ENCODE data around the gene HADHA. TPM values are rescaled to one million over a fixed set of nuclear protein-coding genes. Genes with fewer than 3 reads are reported as not detected.
A peak's percentile ranks its signal among the peaks of the same experiment; 100 is the strongest.

The HADHA gene
- total and polyA plus RNA-seq, 7 experiments from 2014 or later, result 83.8 to 150 (median 103) TPM

GRCh38 chr2:26182441-26182840 is 62.0 kb downstream of the HADHA start:
- no peak overlapping the region for H3K4me3 ChIP-seq (ENCODE audit: low read length)
- no peak for ATAC-seq
- no peaks in the 10 kb centered on the region for H3K9me3 Mint-ChIP-seq
- DNase-seq, result no peak
- intact Hi-C loops (cut with micrococcal nuclease), result loop anchor here in 1 of 2 donors (10.0 kb wide), 1 partner anchor 582 kb away; the partner anchor contains the start of gene SLC35F6
- H3K27me3 ChIP-seq (ENCODE audit: control insufficient read depth in 2 of 2, insufficient read depth in 2 of 2, low read length in 2 of 2), result no peaks in the 10 kb centered on the region
- H3K27me3 Mint-ChIP-seq, result peaks cover 11 to 36% (median 20%) of the 10 kb centered on the region in 5 donors
- ChIA-PET POLR2A (no interaction called here), CTCF (no interaction called here)
- H3K27ac Mint-ChIP-seq, result no peak overlapping the region
- peaks cover 0 to 3% (median 0%) of the 10 kb centered on the region in 5 donors for H3K36me3 Mint-ChIP-seq
- no peak overlapping the region for H3K27ac ChIP-seq (ENCODE audit: low read depth, low read length)
- no peaks in the 10 kb centered on the region for H3K9me3 ChIP-seq (ENCODE audit: control insufficient read depth in 2 of 3, low read length in 3 of 3)
- peak overlapping the region in 2 of 10 donors; percentile 29 to 85 for H3K4me3 Mint-ChIP-seq
- peaks cover 12 to 35% (median 26%) of the 10 kb centered on the region in 7 donors for H3K4me1 Mint-ChIP-seq
- H3K36me3 ChIP-seq (ENCODE audit: control insufficient read depth in 2 of 3, insufficient read depth in 3 of 3, low read length in 3 of 3), result no peaks in the 10 kb centered on the region
- H3K4me1 ChIP-seq (ENCODE audit: control insufficient read depth in 2 of 2, insufficient read depth in 2 of 2, low read length in 2 of 2), result peaks cover 5 to 14% of the 10 kb centered on the region in 2 donors

- H3K9me3 ChIP-seq (ENCODE audit: control insufficient read depth in 2 of 3, low read length in 3 of 3), result no peaks in the 10 kb centered on the region
Observed at GRCh38 chr2:26179446-26179913, 65.0 kb downstream of the HADHA start.

DNA sequence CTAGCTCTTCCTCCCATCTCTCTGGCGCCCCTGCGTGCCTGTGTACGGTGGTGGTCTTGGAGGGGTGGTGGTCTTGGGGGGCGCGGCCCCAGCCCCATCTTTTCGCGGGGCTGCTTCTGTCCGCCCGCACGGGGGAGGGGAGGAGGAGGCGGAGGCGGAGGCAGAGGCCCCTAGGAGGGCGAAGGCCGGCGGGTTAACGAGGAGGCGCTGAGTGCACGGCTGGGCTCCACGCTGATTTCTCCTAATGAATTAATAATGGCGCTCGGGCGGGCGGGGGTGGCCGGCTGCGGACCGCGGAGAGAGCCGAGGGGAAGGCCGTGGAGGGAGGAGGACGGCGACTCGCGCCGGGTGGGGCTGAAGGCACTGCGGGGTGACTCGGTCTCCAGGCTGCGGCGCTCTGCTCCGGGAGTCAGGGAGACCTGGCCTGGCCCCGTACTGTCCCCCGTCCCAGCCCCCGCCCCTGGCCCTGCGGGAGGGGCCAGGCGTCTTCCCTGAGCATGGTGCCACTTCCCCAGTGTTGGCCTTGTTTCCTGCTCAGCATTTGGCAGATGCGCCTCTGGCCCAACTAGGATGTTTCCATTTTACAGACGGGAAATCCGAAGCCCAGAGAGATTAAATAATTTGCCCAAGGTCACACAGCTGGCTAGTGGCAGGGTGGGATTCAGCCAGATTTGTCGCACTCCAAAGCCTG is 65.5 kb downstream of the HADHA start:
- POLR2A ChIA-PET, result interaction anchor here (0.6 kb wide), 1 partner anchor 361 kb away, joined by 4 read pairs; no protein-coding TSS in a partner anchor
- no peak for DNase-seq
- peaks cover 0 to 5% of the 10 kb centered on the region in 2 donors for H3K27me3 ChIP-seq (ENCODE audit: control insufficient read depth in 2 of 2, insufficient read depth in 2 of 2, low read length in 2 of 2)
- ATAC-seq, result peak; percentile 64
- peak overlapping the region; percentile 13 to 76 (median 62) for H3K4me3 Mint-ChIP-seq
- H3K9me3 ChIP-seq (ENCODE audit: control insufficient read depth in 2 of 3, low read length in 3 of 3), result no peaks in the 10 kb centered on the region
- peaks cover 12 to 27% (median 18%) of the 10 kb centered on the region in 7 donors for H3K4me1 Mint-ChIP-seq
- CTCF ChIA-PET, result no interaction called here
- intact Hi-C loops (cut with micrococcal nuclease), result no loop called here
- H3K36me3 Mint-ChIP-seq, result peaks cover 0 to 4% (median 0%) of the 10 kb centered on the region in 5 donors
- no peaks in the 10 kb centered on the region for H3K36me3 ChIP-seq (ENCODE audit: control insufficient read depth in 2 of 3, insufficient read depth in 3 of 3, low read length in 3 of 3)
- peak overlapping the region in 1 of 9 donors; percentile 67 for H3K27ac Mint-ChIP-seq
- H3K27me3 Mint-ChIP-seq, result peaks cover 27 to 61% (median 41%) of the 10 kb centered on the region in 5 donors
- no peaks in the 10 kb centered on the region for H3K9me3 Mint-ChIP-seq
- H3K27ac ChIP-seq (ENCODE audit: low read depth, low read length), result peak overlapping the region; percentile 1
- H3K4me1 ChIP-seq (ENCODE audit: control insufficient read depth in 2 of 2, insufficient read depth in 2 of 2, low read length in 2 of 2), result peaks cover 0 to 6% of the 10 kb centered on the region in 2 donors
- peak overlapping the region; percentile 46 for H3K4me3 ChIP-seq (ENCODE audit: low read length)

More at GRCh38 chr2:26179446-26179913, 65.0 kb downstream of the HADHA start:
- ATAC-seq (no peak), DNase-seq (no peak)
- H3K36me3 ChIP-seq (ENCODE audit: control insufficient read depth in 2 of 3, insufficient read depth in 3 of 3, low read length in 3 of 3), result no peaks in the 10 kb centered on the region
- Mint-ChIP-seq H3K36me3 (peaks cover 0 to 3% (median 0%) of the 10 kb centered on the region in 5 donors), H3K4me3 (peak overlapping the region; percentile 13 to 76 (median 62)), H3K27me3 (peaks cover 22 to 57% (median 37%) of the 10 kb centered on the region in 5 donors), H3K27ac (peak overlapping the region in 1 of 9 donors; percentile 67), H3K4me1 (peaks cover 9 to 25% (median 16%) of the 10 kb centered on the region in 7 donors), H3K9me3 (no peaks in the 10 kb centered on the region)
- no peak overlapping the region for H3K27ac ChIP-seq (ENCODE audit: low read depth, low read length)
- H3K4me1 ChIP-seq (ENCODE audit: control insufficient read depth in 2 of 2, insufficient read depth in 2 of 2, low read length in 2 of 2), result peaks cover 0 to 6% of the 10 kb centered on the region in 2 donors
- ChIA-PET CTCF (no interaction called here), POLR2A (interaction anchor here (0.6 kb wide), 1 partner anchor 361 kb away, joined by 4 read pairs; no protein-coding TSS in a partner anchor)
- intact Hi-C loops (cut with micrococcal nuclease), result no loop called here
- H3K4me3 ChIP-seq (ENCODE audit: low read length), result peak overlapping the region; percentile 46
- peaks cover 0 to 2% of the 10 kb centered on the region in 2 donors for H3K27me3 ChIP-seq (ENCODE audit: control insufficient read depth in 2 of 2, insufficient read depth in 2 of 2, low read length in 2 of 2)

- peak overlapping the region in 4 of 10 donors; percentile 9 to 76 (median 68) for H3K4me3 Mint-ChIP-seq
- intact Hi-C loops (cut with micrococcal nuclease), result no loop called here
- ATAC-seq, result no peak
- no peak for DNase-seq
- Histone ChIP-seq H3K9me3 (ENCODE audit: control insufficient read depth in 2 of 3, low read length in 3 of 3) (no peaks in the 10 kb centered on the region), H3K4me3 (ENCODE audit: low read length) (no peak overlapping the region), H3K27me3 (ENCODE audit: control insufficient read depth in 2 of 2, insufficient read depth in 2 of 2, low read length in 2 of 2) (peaks cover 0 to 5% of the 10 kb centered on the region in 2 donors), H3K36me3 (ENCODE audit: control insufficient read depth in 2 of 3, insufficient read depth in 3 of 3, low read length in 3 of 3) (no peaks in the 10 kb centered on the region), H3K27ac (ENCODE audit: low read depth, low read length) (no peak overlapping the region), H3K4me1 (ENCODE audit: control insufficient read depth in 2 of 2, insufficient read depth in 2 of 2, low read length in 2 of 2) (peaks cover 0 to 6% of the 10 kb centered on the region in 2 donors)
- H3K36me3 Mint-ChIP-seq, result peaks cover 0 to 4% (median 0%) of the 10 kb centered on the region in 5 donors
- ChIA-PET POLR2A (no interaction called here), CTCF (no interaction called here)
- peaks cover 12 to 23% (median 15%) of the 10 kb centered on the region in 7 donors for H3K4me1 Mint-ChIP-seq
- H3K27ac Mint-ChIP-seq, result no peak overlapping the region
- no peaks in the 10 kb centered on the region for H3K9me3 Mint-ChIP-seq
- peaks cover 27 to 60% (median 41%) of the 10 kb centered on the region in 5 donors for H3K27me3 Mint-ChIP-seq
Observed at GRCh38 chr2:26178246-26178645, 66.2 kb downstream of the HADHA start.

DNA sequence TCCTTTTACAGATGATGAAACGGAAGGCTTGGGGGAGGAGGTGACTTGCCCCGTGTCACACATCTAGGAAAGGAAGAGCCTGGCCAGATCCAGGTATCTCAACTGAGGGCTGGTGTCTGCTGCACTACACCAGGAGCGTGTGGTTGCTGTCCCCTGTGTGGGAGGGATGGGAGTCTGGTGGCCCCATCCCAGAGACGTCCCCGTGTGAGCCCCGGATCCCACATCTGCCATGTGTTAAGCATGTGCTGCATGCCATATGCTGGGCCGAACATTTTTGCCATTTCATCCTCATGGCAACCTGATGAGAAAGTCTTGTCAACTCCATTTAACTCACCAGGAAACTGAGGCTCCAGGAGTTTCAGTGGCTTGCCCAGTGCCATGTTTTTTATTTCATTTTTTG is 67.3 kb downstream of the HADHA start:
- Histone ChIP-seq H3K4me1 (ENCODE audit: control insufficient read depth in 2 of 2, insufficient read depth in 2 of 2, low read length in 2 of 2) (peaks cover 0 to 6% of the 10 kb centered on the region in 2 donors), H3K4me3 (ENCODE audit: low read length) (no peak overlapping the region), H3K36me3 (ENCODE audit: control insufficient read depth in 2 of 3, insufficient read depth in 3 of 3, low read length in 3 of 3) (no peaks in the 10 kb centered on the region), H3K27ac (ENCODE audit: low read depth, low read length) (no peak overlapping the region), H3K9me3 (ENCODE audit: control insufficient read depth in 2 of 3, low read length in 3 of 3) (no peaks in the 10 kb centered on the region), H3K27me3 (ENCODE audit: control insufficient read depth in 2 of 2, insufficient read depth in 2 of 2, low read length in 2 of 2) (peaks cover 0 to 7% of the 10 kb centered on the region in 2 donors)
- intact Hi-C loops (cut with micrococcal nuclease), result no loop called here
- Mint-ChIP-seq H3K27ac (peak overlapping the region in 1 of 9 donors; percentile 10), H3K36me3 (peaks cover 0 to 4% (median 2%) of the 10 kb centered on the region in 5 donors), H3K4me3 (peak overlapping the region in 2 of 10 donors; percentile 9 to 76), H3K4me1 (peaks cover 12 to 26% (median 17%) of the 10 kb centered on the region in 7 donors), H3K27me3 (peaks cover 29 to 63% (median 43%) of the 10 kb centered on the region in 5 donors), H3K9me3 (peaks cover 0 to 2% (median 0%) of the 10 kb centered on the region in 11 donors)
- no peak for ATAC-seq
- POLR2A ChIA-PET, result no interaction called here
- DNase-seq, result no peak
- CTCF ChIA-PET, result no interaction called here

GRCh38 chr2:26176279-26176615 is 68.2 kb downstream of the HADHA start:
- Histone ChIP-seq H3K9me3 (ENCODE audit: control insufficient read depth in 2 of 3, low read length in 3 of 3) (no peaks in the 10 kb centered on the region), H3K4me3 (ENCODE audit: low read length) (no peak overlapping the region), H3K27ac (ENCODE audit: low read depth, low read length) (no peak overlapping the region), H3K27me3 (ENCODE audit: control insufficient read depth in 2 of 2, insufficient read depth in 2 of 2, low read length in 2 of 2) (peaks cover 0 to 9% of the 10 kb centered on the region in 2 donors), H3K36me3 (ENCODE audit: control insufficient read depth in 2 of 3, insufficient read depth in 3 of 3, low read length in 3 of 3) (no peaks in the 10 kb centered on the region), H3K4me1 (ENCODE audit: control insufficient read depth in 2 of 2, insufficient read depth in 2 of 2, low read length in 2 of 2) (peaks cover 0 to 6% of the 10 kb centered on the region in 2 donors)
- H3K4me3 Mint-ChIP-seq, result no peak overlapping the region
- H3K4me1 Mint-ChIP-seq, result peaks cover 18 to 33% (median 24%) of the 10 kb centered on the region in 7 donors
- DNase-seq, result no peak
- no peak overlapping the region for H3K27ac Mint-ChIP-seq
- H3K27me3 Mint-ChIP-seq, result peaks cover 36 to 67% (median 51%) of the 10 kb centered on the region in 5 donors
- intact Hi-C loops (cut with micrococcal nuclease), result no loop called here
- POLR2A ChIA-PET, result interaction anchor here (1.5 kb wide), 1 partner anchor 8 kb away, joined by 8 read pairs; no protein-coding TSS in a partner anchor
- peaks cover 0 to 2% (median 0%) of the 10 kb centered on the region in 11 donors for H3K9me3 Mint-ChIP-seq
- no peak for ATAC-seq
- H3K36me3 Mint-ChIP-seq, result peaks cover 0 to 4% (median 2%) of the 10 kb centered on the region in 5 donors
- CTCF ChIA-PET, result interaction anchor here (0.5 kb wide), 1 partner anchor 708 kb away, joined by 3 read pairs; no protein-coding TSS in a partner anchor

Measured in naive thymus-derived CD4-positive, alpha-beta T cell (primary cell).